ENCODE measurements around the gene GPC5.

Gene GPC5

DNA sequence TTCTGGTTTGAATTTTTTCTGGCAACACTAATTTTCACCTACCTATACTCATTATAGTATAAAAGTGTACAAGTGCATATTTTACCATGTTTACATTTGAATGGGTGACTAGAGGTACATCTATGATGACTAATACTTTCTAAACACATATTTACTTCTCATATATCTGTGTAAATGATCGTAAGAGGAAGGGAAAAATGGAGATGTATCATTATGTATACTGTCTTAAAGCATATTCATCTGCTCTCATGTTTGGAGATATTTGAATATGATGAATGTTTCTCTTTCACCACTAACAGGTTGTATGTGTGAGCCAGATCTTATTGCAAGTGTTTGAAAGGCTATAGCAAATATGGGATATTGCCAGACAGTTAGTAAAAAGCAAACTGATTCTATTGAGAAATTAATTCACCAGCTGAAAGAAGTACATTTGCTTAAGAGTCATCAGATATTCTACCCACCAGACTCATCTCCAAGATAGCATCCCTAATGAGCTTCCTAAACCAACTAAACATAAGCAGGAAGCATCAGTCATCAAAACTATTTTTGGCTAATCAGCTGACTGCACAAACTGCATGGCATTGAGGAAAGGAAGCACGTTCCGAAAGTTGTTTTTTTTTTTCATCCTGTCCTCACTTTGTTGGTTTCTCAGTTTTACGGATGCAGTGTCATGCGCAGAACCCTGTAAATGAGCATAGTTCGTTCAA, 738.2 kb downstream of the GPC5 start:
- DNase-seq, result no peak

DNA sequence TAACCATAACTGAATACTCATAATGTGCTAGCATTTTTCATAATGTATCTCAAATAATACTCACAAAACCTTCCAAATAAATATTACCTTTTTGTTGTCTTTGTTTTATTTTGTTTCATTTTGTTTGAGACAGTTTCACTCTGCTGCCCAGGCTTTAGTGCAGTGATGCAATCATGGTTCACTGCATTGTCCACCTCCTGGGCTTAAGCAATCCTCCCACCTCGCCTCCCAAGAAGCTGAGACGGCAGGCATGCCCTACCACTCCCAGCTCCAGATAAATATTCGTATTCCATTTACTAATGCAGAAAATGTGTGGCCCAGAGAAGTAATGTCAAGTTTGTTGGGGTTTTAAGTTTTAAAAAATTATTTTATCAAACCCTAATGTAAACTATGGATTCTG, 739.1 kb downstream of the GPC5 start:
- DNase-seq, result no peak

DNA sequence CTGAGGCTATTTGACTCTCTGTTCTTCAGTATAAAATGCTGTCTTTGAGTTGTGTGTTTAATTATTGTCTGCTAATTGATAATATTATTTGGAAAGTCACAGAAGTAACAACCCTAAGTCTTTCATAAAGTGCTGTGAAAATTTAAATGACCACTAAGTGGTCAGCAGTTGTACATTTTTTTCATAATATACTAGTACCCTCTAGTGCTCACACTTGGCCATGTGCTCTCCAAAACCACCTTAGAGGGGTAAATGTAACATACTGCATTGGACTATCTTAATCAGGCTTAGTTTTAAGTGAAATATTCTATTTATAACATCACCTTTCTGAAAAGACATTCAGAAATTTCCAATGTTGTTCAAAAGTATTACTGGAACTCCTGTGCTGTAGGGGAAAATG, 745.3 kb downstream of the GPC5 start:
- DNase-seq, result no peak

DNA sequence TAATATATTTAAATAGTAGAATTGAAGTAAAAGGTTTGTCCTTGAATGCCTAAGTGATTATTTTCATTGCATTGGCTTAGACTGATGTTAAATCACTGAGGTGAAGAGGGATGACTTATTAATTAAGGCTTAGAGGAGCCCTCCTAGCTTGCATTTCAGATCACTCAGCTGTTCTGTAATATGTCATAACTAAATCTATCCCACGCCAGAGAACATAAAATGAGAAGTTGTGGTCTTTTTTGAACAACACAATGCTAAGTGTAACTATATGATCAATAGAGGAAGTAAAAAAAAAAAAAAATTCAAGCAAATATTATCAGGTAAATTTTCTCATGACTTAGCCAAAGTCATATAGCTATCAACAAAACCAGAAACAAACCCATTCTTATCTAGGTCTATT, 752.2 kb downstream of the GPC5 start:
- DNase-seq, result no peak

DNA sequence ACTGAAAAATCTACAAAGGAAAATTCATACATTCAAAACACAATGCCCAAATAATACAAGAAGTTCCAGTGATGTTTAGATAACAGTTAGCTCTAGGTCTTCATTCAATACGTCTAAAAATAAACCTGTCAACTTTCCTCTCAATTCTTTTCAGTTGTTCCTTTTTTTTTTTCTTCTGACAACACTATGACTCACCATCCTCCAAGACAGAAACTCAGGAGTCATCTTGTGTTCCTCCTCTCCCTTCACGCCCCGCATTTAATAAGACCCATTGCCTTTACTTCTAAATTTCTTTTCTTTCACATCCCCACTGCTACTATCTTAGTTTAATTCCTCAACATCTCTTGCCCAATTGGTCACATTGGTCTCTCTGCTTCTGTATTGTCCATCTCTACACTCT, 759.9 kb downstream of the GPC5 start:
- peak in 1 of 56 donors; percentile 3 for DNase-seq

DNA sequence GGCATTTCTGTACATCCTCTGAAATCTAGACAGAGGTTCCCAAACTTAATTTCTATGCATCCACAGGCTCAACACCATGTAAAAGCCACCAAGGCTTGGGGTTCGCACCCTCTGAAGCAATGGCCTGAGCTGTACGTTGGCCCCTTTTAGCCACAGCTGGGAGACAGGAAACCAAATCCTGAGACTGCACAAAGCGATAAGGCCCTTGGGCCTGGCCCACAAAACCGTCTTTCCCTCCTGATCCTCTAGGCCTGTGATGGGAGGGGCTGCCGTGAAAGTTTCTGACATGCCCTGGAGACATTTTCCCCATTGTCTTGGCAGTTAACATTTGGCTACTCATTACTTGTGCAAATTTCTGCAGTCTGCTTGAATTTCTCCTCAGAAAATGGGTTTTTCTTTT, 766.4 kb downstream of the GPC5 start:
- DNase-seq, result no peak

DNA sequence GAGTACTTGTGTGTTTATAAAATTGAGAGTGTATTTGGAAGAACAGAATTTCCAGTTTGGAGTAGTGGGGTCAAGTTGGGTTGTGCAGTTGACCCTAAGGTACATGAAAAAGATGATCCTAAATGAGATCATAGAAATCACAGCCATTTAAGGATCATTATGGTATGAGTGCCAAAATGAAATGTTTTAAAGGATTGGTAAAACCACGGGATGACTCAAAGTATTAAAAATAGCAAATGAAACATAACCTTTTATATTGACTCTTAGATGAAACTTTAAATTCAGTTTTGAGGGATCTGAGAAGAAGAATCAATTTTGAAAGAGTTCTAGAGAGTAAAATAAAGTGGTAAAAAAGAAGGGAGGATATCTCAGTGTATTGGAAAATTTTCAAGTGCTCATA, 773.8 kb downstream of the GPC5 start:
- DNase-seq, result no peak

DNA sequence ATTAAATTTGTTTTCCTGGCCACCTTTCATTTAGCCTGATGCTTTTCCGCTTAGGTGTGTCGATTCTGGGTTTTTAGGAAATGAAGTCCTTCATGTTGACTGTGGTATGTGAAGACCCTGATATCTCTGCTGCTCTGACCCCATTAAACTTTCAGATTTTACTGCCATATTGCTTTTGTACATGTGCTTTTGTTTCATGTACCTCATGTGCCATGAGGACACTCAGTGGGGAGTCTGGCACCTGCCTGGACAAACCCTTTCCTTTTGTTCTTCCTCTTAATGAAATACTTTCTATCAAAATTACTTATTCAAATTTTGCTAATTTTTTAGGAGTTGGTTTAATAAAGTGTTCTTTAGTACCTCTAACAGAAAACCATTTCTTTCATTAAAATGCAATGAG, 774.8 kb downstream of the GPC5 start:
- DNase-seq, result no peak

DNA sequence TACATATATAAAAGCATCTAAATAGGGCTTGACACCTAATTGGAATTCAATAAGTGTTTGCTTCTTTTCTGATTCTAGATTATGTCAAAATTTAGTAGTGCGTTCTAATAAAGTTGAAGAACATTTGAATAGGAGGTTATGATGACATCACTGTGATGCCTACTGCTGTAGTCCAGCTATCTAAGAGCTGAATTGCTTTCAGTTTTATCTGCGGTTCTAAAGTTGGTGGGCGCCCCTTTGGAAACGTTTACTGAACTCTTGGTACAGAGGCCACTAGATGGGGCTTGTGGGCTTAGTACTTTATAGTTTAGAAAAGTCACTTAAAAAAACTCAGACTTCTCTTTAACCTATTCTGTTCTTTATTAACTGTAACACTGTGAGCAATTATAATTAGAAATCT, 776.9 kb downstream of the GPC5 start:
- peak in 2 of 56 donors; percentile 4 to 21 for DNase-seq

DNA sequence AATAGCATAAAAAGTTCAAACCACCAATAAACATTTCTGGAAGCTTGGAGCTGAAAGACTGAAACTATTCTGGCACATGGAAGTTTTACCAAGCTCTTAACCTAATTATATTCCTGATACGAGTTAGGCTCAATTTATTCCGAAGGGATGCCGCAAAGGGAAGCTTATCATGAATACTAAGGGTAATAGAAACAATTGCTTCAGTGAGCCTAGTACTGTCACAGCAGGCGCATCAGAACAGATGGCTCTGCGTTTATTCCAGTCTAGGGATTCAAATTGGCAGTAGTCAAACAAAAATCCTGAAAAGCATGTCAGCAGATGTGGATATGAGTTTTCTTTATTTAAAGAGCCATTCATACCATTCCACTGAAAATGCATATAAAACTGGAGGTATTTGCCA, 779.5 kb downstream of the GPC5 start:
- no peak for DNase-seq

DNA sequence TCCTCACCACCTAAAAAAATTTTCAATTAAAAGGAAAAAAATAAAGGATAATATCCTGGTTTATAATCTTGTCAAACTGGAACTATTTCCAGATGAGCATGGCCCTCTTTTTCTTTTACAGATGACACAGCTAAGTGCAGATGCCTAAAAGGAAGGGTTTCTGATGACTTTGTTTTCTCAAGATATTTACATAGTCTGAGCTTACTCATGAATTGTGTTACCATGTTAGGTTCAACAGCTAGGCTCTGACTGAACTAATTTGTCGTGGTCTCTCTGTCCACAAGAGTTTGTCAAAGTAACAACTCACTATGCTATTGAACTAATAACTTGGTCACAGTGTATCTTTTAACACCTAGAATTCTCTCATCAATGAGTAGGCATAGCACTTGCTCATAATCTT, 780.8 kb downstream of the GPC5 start:
- no peak for DNase-seq

DNA sequence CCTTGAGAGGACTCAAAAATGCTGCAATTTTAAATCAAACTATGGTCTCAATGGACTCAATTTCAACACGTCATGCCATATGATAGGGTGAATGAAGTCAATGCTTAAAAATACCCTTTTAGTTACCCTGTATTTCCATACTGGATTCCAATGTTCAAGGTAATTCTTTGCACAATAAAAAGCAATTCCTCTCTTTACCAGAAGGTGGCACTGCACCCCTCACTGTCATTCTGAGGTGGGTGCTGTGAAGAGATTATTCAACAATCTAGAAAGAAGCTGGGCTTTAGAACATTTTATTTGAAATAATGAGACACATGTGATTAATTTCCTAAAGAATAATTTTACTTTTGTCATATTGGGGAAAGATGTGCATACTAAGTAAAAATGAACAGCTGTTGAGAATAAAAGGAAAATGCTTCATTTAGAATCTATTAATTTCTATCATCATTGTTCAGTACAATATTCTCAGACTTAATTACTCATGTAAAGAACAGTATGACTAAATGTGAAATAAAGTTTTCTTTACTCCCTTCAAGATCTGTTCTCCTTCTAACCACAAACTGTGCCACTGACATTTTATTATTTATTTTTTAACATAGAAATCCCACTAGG, 789.1 kb downstream of the GPC5 start:
- DNase-seq, result peak in 1 of 56 donors; percentile 3

DNA sequence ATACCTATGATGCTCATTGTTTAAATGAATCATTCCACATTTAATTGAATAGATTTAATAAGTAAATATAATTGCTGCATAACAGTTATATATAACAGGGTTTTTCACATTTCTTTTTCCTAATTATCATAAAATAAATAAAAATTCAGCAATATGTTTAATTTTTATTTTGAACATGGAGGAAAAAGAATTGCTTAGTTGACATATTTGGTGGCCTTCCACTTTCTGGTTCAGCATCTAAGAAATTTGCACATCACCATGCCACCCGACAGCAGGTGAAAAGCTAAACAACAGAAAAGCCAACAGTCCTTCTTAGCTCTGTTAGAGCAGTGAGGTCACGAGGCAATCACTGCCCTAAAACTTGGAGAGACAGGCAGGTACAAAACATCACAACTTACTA, 790.2 kb downstream of the GPC5 start:
- DNase-seq, result no peak

DNA sequence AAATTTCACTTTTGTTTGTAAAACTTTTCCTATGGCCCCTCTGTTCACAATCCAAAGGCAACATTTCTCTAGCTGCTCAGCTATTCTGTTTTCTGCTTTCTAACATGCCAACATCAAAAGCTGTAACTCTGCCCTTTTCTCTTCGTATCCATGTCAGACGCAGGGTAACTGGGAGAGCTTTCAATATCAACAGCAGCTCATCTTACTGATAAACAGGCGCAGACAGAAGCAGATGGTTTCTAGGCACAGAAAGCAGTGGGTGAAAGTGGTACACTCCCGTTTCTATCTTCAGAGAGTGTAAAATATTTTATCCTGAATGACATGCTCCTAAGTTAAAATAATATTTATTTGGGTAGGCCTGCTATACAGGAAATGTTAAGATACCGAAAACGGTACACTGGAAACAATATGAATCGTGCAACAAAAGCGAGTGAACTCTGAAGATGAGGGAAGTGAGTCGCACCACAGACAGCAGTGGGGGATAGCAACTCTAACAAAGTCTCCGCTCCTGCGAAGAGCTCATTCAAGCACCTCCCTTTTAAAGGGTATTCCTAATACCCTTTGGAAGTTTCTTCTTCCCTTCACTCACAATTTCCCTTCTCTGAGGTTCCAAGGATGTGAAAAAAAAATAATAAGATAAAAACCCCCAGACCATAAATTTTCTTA, 798.3 kb downstream of the GPC5 start:
- DNase-seq, result no peak

DNA sequence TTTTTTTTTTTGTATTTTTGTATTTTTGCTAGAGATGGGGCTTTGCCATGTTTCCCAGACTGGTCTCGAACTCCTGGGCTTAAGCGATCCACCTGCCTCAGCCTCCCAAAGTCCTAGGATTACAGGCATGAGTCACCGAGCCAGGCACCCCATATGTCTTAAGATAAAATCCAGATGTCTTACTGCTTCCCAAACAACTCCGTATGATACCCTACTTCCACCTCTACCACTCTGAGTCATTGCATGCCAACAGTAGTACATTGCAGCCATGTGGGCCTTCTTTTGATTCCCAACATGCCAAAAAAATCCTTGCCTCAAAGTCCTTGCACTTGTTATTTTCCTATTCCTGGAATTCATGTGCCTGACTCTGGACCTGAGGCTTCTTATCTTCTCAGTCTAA, 799.2 kb downstream of the GPC5 start:
- DNase-seq, result no peak

DNA sequence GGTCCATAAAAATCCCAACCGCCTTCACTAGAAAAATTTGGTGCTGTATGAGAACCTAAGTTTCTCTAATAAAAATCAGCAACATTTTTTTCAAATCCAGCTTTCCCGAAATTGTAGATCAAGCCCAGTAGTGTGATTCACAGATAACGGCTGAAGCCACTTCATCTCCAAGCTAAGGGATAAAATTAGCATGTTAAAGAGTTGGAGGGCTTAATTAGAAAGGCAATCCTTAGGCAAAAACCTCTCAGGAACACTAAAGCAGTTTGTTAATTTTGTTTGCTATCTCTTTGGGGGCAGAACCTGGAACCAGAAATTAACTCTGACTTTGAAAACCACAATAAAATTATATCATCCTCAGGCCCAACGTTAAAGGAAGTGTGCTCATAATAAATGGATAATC, 820.2 kb downstream of the GPC5 start:
- DNase-seq, result no peak

DNA sequence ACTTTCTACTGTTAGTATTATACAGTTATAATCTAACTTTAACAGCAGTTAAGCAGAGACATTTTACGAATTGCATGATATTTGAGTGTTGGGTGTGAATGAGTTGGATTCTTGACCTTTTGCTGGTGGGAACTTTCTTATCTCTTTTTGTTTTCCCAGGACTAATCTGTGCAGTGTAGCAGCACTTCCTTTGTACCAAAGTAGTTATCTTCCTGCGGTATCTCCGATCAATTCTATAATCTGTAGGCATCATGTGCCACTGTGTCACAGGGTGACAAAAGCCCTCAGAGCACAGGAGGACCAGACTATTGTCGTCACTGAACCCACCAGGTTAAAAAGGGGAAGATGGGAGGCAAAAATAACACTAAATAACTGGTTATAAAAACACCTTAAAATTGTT, 823.5 kb downstream of the GPC5 start:
- DNase-seq, result no peak

DNA sequence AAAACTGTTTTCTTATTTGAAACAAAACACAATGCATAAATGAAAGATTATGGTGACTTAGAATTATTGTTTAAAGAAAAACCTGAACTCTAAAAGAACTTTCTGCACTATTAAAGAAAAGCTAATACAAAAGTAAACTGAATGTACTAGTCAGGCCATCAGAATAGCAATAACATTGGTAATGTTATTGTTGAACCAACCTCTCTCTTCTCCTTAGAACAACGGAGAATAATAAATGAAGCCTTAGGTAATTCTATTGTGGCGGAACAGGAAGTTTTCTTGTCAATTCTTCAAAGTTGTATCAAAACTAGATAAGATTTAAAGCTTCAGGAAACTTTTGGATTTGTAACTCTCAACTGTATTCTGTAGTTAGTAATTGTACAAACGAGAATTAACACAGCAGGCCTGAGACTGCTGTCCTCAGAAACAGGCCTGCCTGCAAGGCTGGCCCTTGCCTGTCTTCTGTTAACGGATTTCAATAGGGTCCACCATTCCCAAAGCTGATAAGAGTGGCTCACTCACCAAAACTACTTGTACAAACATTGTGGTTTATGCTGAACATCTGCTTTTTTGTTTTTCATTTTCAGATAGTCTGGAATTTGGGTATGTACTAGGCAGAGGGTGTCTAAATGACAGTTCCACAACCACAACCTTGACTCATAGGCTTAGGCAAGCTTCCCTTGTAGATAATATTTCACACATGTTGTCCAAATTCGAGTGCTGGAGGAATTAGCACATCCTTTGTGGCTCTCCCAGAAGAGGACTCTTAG, 825.8 kb downstream of the GPC5 start:
- no peak for DNase-seq

DNA sequence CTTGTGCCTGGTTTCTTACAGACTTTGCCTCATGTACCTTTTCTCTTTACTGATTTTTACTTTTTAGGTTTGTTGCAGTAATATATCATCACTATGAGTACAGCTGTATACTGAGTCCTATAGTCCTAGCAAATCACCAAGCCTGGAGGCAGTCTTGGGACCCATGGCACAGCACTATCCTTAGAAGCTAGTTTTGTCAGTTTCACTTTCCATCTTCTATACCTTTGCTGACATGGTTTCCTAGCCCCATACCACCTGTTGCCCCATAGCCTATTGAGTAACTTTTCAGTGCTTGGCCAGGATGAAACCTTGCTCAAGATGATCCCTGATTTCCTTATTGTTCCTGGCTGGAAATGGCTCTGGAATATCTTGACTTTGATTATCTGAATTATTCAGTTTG, 826.4 kb downstream of the GPC5 start:
- DNase-seq, result no peak

DNA sequence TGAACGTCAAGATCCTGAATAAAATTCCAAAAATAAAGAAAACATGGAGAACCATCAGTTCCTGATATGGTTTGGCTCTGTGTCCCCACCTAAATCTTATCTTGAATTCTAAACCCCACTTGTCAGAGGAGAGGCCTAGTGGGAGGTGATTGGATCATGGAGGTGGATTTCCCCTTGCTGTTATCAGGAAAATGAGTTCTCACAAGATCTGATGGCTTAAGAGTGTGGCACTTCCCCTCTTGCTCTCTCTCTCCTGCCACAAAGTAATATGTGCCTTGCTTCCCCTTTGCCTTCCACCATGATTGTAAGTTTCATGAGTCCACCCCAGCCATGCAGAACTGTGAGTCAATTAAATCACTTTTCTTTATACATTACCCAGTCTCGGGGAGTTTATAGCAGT, 827.4 kb downstream of the GPC5 start:
- DNase-seq, result no peak

DNA sequence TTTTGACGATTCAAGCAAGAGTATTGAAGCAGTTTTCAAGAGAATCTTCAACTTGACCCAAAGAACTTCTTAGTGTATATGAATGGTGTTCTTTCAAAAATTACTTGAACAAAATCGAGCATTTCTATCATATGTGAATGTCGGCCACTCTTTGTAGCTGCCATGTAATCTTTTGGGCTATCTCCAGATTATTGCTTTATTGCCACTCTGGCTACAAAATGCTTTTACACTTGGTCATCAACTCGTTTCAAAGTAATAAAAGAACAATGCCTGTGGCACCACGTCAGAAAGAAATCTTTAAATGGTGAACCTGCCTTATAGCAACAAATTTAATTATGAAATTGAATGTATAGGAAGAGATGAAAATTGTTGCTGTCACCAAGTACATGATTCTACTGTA, 834.5 kb downstream of the GPC5 start:
- no peak for DNase-seq

DNA sequence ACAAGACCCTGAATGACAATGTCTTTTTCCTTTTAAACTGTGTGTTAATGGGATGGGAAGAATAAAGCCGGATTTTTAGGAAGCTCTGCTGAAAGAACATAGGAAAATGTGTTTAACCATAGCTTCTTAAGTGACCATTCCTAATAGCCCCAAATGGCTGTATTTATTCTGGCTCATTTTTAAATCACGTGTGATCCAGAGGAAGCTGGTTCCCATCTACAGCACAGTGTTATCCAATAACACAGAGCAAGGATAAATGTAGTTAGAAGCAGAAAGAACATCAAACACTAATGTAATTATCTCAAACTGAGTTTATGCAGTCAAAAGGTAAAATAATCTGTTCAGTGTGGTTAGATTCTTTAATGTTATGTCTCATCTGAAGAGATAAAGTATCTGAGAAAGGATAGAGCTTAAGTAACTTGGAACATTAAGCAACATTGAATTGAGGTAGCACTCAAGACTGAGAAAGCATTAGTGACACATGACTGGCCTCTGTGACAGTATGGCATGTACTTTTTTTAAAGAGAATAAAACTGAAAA, 853.3 kb downstream of the GPC5 start:
- DNase-seq, result no peak

Data from nucleus accumbens (tissue), 56 donors.